Gastrocnemius medialis (tissue), 4 donors: ENCODE measurements around the gene LRRC8D.

Source experiments
- CTCF ChIP-seq, 5 experiments: fragments of 450-650 bp in 3 of 5; fragments of 200-600 bp in 2 of 5; sonication (generic) in 2 of 5; IDR thresholded peaks in 4 of 5; conservative IDR thresholded peaks in 1 of 5; 1 replicate in 4 of 5; 2 replicates in 1 of 5; pipeline ENCODE4 v1.5.1; 2016 to 2019; ENCODE audit warnings: antibody characterized with exemption in 5 of 5, mild to moderate bottlenecking in 3 of 5, moderate library complexity in 3 of 5
- POLR2A ChIP-seq, 2 donors: fragments of 450-650 bp; IDR thresholded peaks; one replicate each; pipeline ENCODE4 v1.6.1; 2017; ENCODE audit warnings: antibody characterized with exemption in 2 of 2, mild to moderate bottlenecking in 2 of 2, moderate library complexity in 2 of 2

GRCh38 chr1:89816366-89816765 lies 4.5 kb upstream of the LRRC8D start:
- TF ChIP-seq CTCF (IDR thresholded peaks at IDR 0.05 in 4 of 5, conservative IDR thresholded peaks at IDR 0.05 in 1 of 5) (no peak), POLR2A (IDR thresholded peaks at IDR 0.05) (no peak)
